PFSK-1 (cell line): ENCODE results near the gene ATP10A.

Source experiments
- FOXP2 ChIP-seq: optimal IDR thresholded peaks from 2 replicates; pipeline ENCODE3; 2011; ENCODE audit warnings: borderline replicate concordance, control low read depth, inconsistent platforms; ENCODE audit not compliant: insufficient read depth; ENCODE audit errors: extremely low read length, extremely low read depth
- POLR2AphosphoS5 ChIP-seq: IDR thresholded peaks from 2 replicates; pipeline ENCODE4 v1.6.1; 2012; ENCODE audit warnings: low read depth, mild to moderate bottlenecking, control low read depth, low read length, moderate library complexity
- SIN3A ChIP-seq: IDR thresholded peaks from 2 replicates; pipeline ENCODE4 v1.6.1; 2012; ENCODE audit warnings: mild to moderate bottlenecking, low read length, moderate library complexity, borderline replicate concordance; ENCODE audit not compliant: insufficient read depth
- TAF1 ChIP-seq: IDR thresholded peaks from 2 replicates; pipeline ENCODE4 v1.6.1; 2012; ENCODE audit warnings: low read length, control low read depth, borderline replicate concordance; ENCODE audit not compliant: insufficient read depth
- TF ChIP-seq, protein P1 (sequence below), 2 experiments: IDR thresholded peaks; 2 replicates each; pipeline versions ENCODE4 v1.6.1 to v1.8.0; 2011 to 2012; ENCODE audit warnings: low read depth in 2 of 2, low read length in 2 of 2, control low read depth in 1 of 2, inconsistent platforms in 1 of 2, mild to moderate bottlenecking in 1 of 2, moderate library complexity in 1 of 2; ENCODE audit not compliant: insufficient read depth in 1 of 2

The ATP10A gene

DNA sequence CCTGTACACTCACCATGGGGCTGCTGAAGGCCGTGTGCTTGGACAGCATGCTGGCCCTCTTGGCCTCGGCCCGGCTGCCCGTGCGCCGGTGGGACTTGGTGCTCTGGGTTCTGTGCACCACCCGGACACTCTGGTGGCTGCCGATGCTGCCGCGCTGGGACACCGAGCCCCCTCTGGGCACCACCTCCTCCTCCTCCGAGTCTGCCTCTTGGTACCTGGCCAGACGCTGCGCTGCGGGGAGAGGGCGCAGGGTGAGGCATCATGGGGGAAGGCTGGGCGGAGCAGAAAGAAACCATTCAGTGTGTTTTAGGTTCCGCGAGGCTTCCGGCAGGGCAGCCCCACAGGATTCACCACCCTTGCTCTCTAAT lies 145.0 kb downstream of the ATP10A start:
- TF ChIP-seq POLR2AphosphoS5: no peak
- no peak for TF ChIP-seq SIN3A
- TF ChIP-seq, protein P1, sequence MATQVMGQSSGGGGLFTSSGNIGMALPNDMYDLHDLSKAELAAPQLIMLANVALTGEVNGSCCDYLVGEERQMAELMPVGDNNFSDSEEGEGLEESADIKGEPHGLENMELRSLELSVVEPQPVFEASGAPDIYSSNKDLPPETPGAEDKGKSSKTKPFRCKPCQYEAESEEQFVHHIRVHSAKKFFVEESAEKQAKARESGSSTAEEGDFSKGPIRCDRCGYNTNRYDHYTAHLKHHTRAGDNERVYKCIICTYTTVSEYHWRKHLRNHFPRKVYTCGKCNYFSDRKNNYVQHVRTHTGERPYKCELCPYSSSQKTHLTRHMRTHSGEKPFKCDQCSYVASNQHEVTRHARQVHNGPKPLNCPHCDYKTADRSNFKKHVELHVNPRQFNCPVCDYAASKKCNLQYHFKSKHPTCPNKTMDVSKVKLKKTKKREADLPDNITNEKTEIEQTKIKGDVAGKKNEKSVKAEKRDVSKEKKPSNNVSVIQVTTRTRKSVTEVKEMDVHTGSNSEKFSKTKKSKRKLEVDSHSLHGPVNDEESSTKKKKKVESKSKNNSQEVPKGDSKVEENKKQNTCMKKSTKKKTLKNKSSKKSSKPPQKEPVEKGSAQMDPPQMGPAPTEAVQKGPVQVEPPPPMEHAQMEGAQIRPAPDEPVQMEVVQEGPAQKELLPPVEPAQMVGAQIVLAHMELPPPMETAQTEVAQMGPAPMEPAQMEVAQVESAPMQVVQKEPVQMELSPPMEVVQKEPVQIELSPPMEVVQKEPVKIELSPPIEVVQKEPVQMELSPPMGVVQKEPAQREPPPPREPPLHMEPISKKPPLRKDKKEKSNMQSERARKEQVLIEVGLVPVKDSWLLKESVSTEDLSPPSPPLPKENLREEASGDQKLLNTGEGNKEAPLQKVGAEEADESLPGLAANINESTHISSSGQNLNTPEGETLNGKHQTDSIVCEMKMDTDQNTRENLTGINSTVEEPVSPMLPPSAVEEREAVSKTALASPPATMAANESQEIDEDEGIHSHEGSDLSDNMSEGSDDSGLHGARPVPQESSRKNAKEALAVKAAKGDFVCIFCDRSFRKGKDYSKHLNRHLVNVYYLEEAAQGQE (IDR thresholded peaks at IDR 0.05; ENCODE audit: insufficient read depth in 1 of 2, low read depth in 2 of 2, low read length in 2 of 2): no peak
- TF ChIP-seq FOXP2: no peak
- TF ChIP-seq TAF1: no peak

- TF ChIP-seq POLR2AphosphoS5: no peak
- TF ChIP-seq, protein P1 (IDR thresholded peaks at IDR 0.05; ENCODE audit: insufficient read depth in 1 of 2, low read depth in 2 of 2, low read length in 2 of 2): no peak
- no peak for TF ChIP-seq FOXP2
- TF ChIP-seq TAF1: no peak
- TF ChIP-seq SIN3A: no peak
Measured at GRCh38 chr15:25717457-25718168, 145.5 kb downstream of the ATP10A start.

DNA sequence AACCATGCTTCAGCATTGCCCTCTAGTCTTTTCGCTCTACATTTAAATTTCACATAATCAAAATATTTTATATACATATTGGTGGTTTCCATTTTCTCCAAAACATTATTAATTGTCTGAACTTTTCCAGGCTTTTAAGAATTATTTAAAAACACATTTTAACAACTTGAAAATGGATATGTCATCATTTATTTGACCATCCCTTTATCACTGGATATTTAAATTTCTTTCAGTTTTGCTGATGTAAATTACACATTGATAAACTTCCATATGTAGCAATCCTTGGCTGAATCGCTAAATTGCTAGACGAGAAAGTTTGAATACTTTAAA lies 146.0 kb downstream of the ATP10A start:
- TF ChIP-seq TAF1 (no peak), FOXP2 (no peak), SIN3A (no peak), POLR2AphosphoS5 (no peak)
- TF ChIP-seq, protein P1 (IDR thresholded peaks at IDR 0.05; ENCODE audit: insufficient read depth in 1 of 2, low read depth in 2 of 2, low read length in 2 of 2): no peak

DNA sequence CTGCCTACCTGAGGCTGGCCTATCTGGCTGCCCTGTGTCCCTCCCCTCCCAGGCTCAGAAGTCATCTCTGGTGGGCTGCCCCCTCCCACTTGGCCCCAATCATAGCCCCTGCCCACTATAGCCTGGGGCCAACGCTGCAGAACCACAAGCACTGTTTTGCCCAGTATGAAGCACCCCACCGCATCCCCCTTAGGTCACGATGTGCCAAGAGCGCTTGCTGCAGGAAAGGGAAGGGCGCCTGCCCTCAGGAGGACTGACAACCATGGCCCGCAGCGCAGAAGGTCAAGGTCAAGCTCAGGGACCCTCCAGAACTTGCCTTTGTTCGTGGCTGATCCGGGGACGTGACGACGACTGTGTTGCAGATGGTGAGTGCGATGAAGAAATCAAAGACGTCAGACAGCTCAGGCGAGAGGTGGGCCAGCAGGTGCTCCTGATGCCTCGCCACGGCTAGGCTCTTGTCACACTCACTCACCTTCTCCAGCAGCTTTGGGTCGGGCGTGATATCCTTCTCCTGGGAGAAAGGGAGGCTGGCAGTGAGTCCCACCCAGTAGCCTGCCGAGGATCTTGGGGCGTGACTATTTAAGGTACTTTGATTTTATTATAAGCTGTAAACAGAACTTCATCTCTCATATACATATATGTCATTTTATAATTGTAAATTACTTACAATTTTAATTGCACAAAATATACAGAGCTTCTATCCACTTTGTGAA lies 146.6 kb downstream of the ATP10A start:
- TF ChIP-seq POLR2AphosphoS5 (no peak), SIN3A (no peak), FOXP2 (no peak), TAF1 (no peak)
- TF ChIP-seq, protein P1 (IDR thresholded peaks at IDR 0.05; ENCODE audit: insufficient read depth in 1 of 2, low read depth in 2 of 2, low read length in 2 of 2): no peak
